GM19372 (cell line): ENCODE results near the gene AFDN.

ENCODE experiments used
- ATAC-seq: cut with Tn5 transposase; IDR thresholded peaks from one replicate; pipeline ENCODE4 v1.9.1; 2021; ENCODE audit warnings: mild to moderate bottlenecking, low read depth, moderate library complexity; ENCODE audit not compliant: unreplicated experiment

Gene AFDN

GRCh38 chr6:167826896-167827582 is at the start of gene AFDN:
AFDN (plus strand) TSS chr6:167826911; CDS start chr6:167827133, 222 bp downstream.
- peak; percentile 45 for ATAC-seq

GRCh38 chr6:167778497-167779128 is 48.1 kb upstream of the AFDN start:
- ATAC-seq = no peak

- ATAC-seq = no peak
Measured at GRCh38 chr6:167779129-167779992, 47.4 kb upstream of the AFDN start.

GRCh38 chr6:167779993-167780655 is 46.6 kb upstream of the AFDN start:
- ATAC-seq = no peak

DNA sequence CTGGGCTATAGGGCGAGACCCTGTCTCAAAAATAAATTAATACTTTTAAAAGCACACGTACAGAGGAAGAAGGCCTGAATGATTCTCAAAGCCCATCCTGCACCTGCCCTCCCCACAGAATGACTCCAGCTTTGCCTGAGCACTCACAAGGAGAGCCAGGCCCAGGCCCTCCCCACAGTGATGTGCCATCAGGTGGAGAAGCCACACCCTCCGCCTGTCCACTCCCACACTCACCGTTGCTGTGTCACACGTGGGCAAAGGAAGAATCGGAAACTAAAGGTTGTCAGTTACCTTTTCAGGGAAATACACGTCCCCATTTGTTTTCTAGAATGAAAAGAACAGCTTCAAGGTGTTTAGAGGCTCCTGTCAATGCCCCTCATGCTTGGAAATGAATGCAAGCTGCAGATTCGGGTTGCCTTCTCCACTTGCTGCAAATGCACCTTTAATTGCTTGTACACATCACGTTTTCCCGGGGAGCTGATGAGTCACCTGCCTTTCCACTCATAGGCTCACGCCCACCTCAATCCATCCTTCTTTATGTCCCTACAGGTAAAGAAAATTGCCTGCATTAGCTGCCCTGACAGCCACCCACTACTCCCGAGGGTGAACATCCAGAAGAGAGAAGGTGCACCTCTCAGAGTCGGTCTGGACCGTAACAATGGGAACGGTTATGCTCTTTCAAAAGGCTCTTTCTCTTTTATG is 45.5 kb upstream of the AFDN start:
- no peak for ATAC-seq

DNA sequence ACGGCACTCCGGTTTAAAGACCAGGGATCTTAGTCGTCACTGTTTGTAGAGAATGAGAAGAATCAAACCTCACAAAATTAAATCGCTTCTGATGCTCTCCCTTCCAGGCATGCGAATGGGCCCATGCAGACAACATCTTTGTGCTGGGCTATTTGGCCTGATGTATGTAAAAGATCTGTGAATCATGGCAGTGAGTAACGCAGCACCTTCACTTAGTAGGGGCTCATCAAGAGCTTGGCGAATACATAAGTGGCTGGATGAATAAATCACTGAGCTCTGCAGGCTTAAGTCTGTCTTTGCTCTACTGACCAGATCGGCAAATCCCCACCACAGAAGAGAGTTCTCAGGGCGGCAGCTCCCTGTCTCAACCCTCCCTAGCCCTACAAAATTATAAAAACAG is 44.8 kb upstream of the AFDN start:
- ATAC-seq = no peak

DNA sequence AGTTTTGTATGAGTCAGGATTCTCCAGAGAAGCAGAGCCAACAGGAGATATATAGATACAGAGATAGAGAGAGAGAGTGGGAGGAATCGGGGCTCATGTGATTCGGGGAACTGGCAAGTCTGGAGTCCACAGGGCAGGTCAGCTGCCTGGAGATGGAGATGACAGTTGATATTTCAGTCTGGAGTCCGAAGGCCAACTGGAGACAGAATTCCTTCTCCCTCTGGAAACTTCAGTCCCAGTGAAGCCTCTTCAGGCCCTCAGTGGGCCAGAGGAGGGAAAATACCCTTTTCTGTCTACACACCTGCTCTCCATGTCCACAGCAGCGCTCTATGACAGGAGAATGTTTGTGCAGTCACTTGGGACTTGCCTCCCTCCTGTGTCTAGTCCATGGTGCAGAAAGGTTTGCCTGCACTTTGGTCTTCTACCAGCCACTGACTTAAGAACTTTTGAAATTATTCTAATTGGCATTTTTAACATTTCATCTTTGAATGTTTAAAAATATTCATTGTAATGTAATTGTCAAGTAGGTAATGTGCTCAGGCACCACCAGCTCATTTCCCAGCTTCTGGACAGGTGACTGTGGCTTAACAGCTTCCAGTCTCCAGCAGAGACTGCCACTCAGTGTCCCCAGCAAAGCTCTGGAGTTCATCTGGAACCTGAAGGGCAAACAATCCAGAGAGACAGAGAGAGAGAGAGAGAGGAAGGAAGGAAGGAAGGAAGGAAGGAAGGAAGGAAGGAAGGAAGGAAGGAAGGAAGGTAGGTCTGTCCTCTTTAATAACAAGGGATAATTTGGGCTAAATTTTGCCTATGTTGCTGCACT is 43.8 kb upstream of the AFDN start:
- ATAC-seq = no peak

- ATAC-seq = no peak
Measured at GRCh38 chr6:167786853-167787675, 39.6 kb upstream of the AFDN start.

- ATAC-seq = no peak
Measured at GRCh38 chr6:167787896-167788562, 38.7 kb upstream of the AFDN start.

- no peak for ATAC-seq
Measured at GRCh38 chr6:167788563-167788903, 38.2 kb upstream of the AFDN start.

GRCh38 chr6:167789358-167789757 is 37.4 kb upstream of the AFDN start:
- no peak for ATAC-seq

- ATAC-seq = no peak
Measured at GRCh38 chr6:167791091-167791779, 35.5 kb upstream of the AFDN start.

DNA sequence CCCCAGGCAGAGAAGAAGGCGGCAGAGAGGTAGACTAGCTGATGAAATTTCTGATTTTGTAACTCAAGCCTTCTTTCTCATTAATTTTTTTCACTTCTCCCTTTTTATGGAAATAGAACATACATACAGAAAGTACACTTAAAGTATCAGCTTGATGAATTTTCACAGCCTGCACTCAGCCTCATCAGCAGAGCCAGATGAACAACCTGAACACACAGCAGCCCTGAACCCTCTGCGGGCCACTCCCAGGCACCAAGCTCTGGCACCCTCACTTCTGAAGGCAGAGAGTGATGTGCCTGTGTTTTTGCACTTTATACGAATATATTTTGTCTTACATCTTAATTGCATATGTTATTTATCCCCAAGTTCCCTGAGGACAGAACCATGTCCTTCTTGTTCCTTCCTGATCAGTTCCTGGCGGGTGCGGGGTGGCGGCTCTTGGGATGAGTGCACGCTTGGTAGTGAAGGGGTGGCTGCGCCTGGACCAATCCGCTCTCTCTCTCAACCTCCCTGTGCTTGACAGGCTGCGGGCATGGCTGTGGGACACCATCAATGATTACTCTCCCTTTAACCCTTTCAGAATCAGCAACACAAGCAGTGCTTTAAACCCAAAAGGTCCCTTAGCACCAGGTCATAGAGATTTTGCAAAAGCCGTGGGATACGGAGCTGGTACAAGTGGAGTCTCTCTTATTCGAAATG is 34.8 kb upstream of the AFDN start:
- ATAC-seq = no peak

GRCh38 chr6:167793421-167793820 is 33.3 kb upstream of the AFDN start:
- no peak for ATAC-seq

- no peak for ATAC-seq
Measured at GRCh38 chr6:167794161-167795157, 32.3 kb upstream of the AFDN start.

- no peak for ATAC-seq
Measured at GRCh38 chr6:167795321-167795811, 31.3 kb upstream of the AFDN start.
